Lower leg skin (tissue), 4 donors: ENCODE data around the gene MASP2. TPM values are rescaled to one million over a fixed set of nuclear protein-coding genes. Genes with fewer than 3 reads are reported as not detected.
"Not testable (repeated sequence)": the region's sequence is repeated elsewhere in the genome, so short reads cannot be mapped to it uniquely, and the experiment has no call there.

ENCODE experiments used
- DNase-seq, 2 donors: peaks; one replicate each; pipeline ENCODE4 v3.0.0-alpha.2; 2019; ENCODE audit warnings: low spot score in 2 of 2
- H3K4me3 ChIP-seq: fragments of 200-600 bp; sonication (generic); 2 replicates; pipeline ENCODE4 v1.5.1; 2017; ENCODE audit warnings: mild to moderate bottlenecking, low read depth; ENCODE audit not compliant: poor library complexity, severe bottlenecking
- CTCF ChIP-seq, 3 donors: fragments of 450-650 bp; IDR thresholded peaks; one replicate each; pipeline ENCODE4 v1.5.1; 2016; ENCODE audit warnings: antibody characterized with exemption in 3 of 3, mild to moderate bottlenecking in 3 of 3, moderate library complexity in 2 of 3
- POLR2A ChIP-seq, 2 donors: fragments of 450-650 bp; IDR thresholded peaks; one replicate each; pipeline ENCODE4 v1.6.1; 2016 to 2017; ENCODE audit warnings: antibody characterized with exemption in 2 of 2, mild to moderate bottlenecking in 1 of 2, moderate library complexity in 1 of 2
- WGBS, 2 donors: methylation state at CpG; one replicate each; pipeline ENCODE4 v1.1.5; 2018; 5-methylcytosine and 5-hydroxymethylcytosine counted together
- intact Hi-C: fragments of 100-400 bp; cut with DNase I; formaldehyde crosslinking; loops from one replicate; pipeline ENCODE4 v1.15.0; 2023; ENCODE audit warnings: low total_unique reads
- total RNA-seq, 4 donors: library from RNA; depleted of rRNA; stranded (reverse); fragments of >200 nt; gene quantifications; one replicate each; pipeline ENCODE4 v1.1.0, GENCODE V29; 2016

MASP2 gene
- total RNA-seq, 4 donors from 2014 or later, result not detected

GRCh38 chr1:11039351-11040104 is 7.5 kb downstream of the MASP2 start:
- no peak overlapping the region for H3K4me3 ChIP-seq
- intact Hi-C loops, result no loop called here
- WGBS, 2 donors, result 72 to 74% methylated on average over 2 of the region's 2 CpGs
- TF ChIP-seq CTCF (IDR thresholded peaks at IDR 0.05), result no peak
- TF ChIP-seq POLR2A (IDR thresholded peaks at IDR 0.05), result no peak
- DNase-seq, result peak in 1 of 2 donors; percentile 3

GRCh38 chr1:11037740-11038182 is 9.3 kb downstream of the MASP2 start:
- intact Hi-C loops, result no loop called here
- TF ChIP-seq POLR2A (IDR thresholded peaks at IDR 0.05) (no peak), CTCF (IDR thresholded peaks at IDR 0.05) (no peak)
- 0% methylated on average over 8 of the region's 8 CpGs for whole genome bisulfite sequencing, 2 donors
- H3K4me3 ChIP-seq, result no peak overlapping the region
- peak; percentile 82 to 98 for DNase-seq

GRCh38 chr1:11037019-11037739 is 9.9 kb downstream of the MASP2 start:
- H3K4me3 ChIP-seq, intact Hi-C loops: not testable (repeated sequence)
- peak in 1 of 3 donors; percentile 64 for TF ChIP-seq CTCF (IDR thresholded peaks at IDR 0.05)
- peak in 1 of 2 donors; percentile 50 for DNase-seq
- WGBS, 2 donors, result 57 to 59% methylated on average over 18 of the region's 18 CpGs

- 91 to 93% methylated on average over 10 of the region's 10 CpGs for WGBS, 2 donors
- intact Hi-C loops, result no loop called here
- no peak overlapping the region for H3K4me3 ChIP-seq
- TF ChIP-seq POLR2A (IDR thresholded peaks at IDR 0.05) (no peak), CTCF (IDR thresholded peaks at IDR 0.05) (no peak)
- peak in 1 of 2 donors; percentile 58 for DNase-seq
Observed at GRCh38 chr1:11031624-11032262, 15.3 kb downstream of the MASP2 start.

- TF ChIP-seq POLR2A (IDR thresholded peaks at IDR 0.05), result no peak
- TF ChIP-seq CTCF (IDR thresholded peaks at IDR 0.05), result no peak
- H3K4me3 ChIP-seq, result no peak overlapping the region
- WGBS, 2 donors, result 86 to 89% methylated on average over 9 of the region's 9 CpGs
- intact Hi-C loops, result no loop called here
- DNase-seq, result peak in 1 of 2 donors; percentile 17
Observed at GRCh38 chr1:11030865-11031264, 16.2 kb downstream of the MASP2 start.
